Measurements from ENCODE around the gene MYRF.

DNA sequence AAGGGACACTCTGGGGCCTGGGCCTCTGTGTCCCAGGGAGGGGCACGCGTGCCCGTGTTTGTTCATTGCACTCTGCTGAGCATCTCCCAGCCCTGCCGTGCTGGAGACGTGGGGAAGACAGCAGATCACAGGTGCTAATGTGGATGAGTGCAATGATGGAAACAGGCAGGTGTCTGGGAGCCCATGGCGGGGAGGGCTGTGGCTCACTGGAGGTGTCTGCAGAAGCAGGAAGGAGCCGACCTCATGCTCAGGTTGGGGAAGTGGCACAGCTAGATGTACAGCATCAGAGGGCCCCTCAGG is 32.0 kb downstream of the MYRF start:
- TF ChIP-seq, protein P1, sequence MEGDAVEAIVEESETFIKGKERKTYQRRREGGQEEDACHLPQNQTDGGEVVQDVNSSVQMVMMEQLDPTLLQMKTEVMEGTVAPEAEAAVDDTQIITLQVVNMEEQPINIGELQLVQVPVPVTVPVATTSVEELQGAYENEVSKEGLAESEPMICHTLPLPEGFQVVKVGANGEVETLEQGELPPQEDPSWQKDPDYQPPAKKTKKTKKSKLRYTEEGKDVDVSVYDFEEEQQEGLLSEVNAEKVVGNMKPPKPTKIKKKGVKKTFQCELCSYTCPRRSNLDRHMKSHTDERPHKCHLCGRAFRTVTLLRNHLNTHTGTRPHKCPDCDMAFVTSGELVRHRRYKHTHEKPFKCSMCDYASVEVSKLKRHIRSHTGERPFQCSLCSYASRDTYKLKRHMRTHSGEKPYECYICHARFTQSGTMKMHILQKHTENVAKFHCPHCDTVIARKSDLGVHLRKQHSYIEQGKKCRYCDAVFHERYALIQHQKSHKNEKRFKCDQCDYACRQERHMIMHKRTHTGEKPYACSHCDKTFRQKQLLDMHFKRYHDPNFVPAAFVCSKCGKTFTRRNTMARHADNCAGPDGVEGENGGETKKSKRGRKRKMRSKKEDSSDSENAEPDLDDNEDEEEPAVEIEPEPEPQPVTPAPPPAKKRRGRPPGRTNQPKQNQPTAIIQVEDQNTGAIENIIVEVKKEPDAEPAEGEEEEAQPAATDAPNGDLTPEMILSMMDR (IDR thresholded peaks at IDR 0.05; ENCODE audit: insufficient read depth, low read depth, low read length) = no peak
- no peak for TF ChIP-seq EZH2 (IDR thresholded peaks at IDR 0.05; ENCODE audit: insufficient read depth, low read length)
